Pancreas (tissue), 10 donors: ENCODE results near the gene PPP1R8. TPM values are rescaled to one million over a fixed set of nuclear protein-coding genes. Genes with fewer than 3 reads are reported as not detected.

Experiments
- ATAC-seq, 4 donors: fragments of 200-7000 bp; cut with Tn5 transposase; one replicate each; pipeline versions ENCODE4 v1.8.0 to v1.9.1; 2020; ENCODE audit warnings: mild to moderate bottlenecking in 4 of 4, moderate library complexity in 4 of 4
- DNase-seq, 6 donors: peaks; one replicate each; pipeline ENCODE4 v3.0.0-alpha.2; 2020
- FAIRE-seq: peaks from 2 replicates; lab custom pipeline; 2012; peaks lifted over from hg19 to GRCh38; lab: Jason Lieb, UNC
- H3K27ac ChIP-seq, 4 donors: fragments of 200-600 bp; sonication (generic); 1 replicate in 3 of 4; 2 replicates in 1 of 4; pipeline versions ENCODE4 v1.5.0 to v1.8.0; 2020
- H3K27me3 ChIP-seq, 4 donors: fragments of 200-600 bp; one replicate each; pipeline ENCODE4 v1.8.0; 2021
- H3K36me3 ChIP-seq, 3 donors: fragments of 200-600 bp; sonication (generic) in 1 of 3; one replicate each; pipeline versions ENCODE4 v1.5.0 to v1.8.0; 2020 to 2021
- H3K4me1 ChIP-seq, 3 donors: fragments of 200-600 bp; one replicate each; pipeline ENCODE4 v1.8.0; 2021
- H3K4me3 ChIP-seq, 4 donors: fragments of 200-600 bp; sonication (generic) in 2 of 4; one replicate each; pipeline versions ENCODE4 v1.5.0 to v1.8.0; 2020 to 2021
- H3K9me3 ChIP-seq, 4 donors: fragments of 200-600 bp; one replicate each; pipeline ENCODE4 v1.8.0; 2021
- CTCF ChIP-seq, 4 donors: fragments of 200-600 bp; sonication (generic) in 3 of 4; IDR thresholded peaks; one replicate each; pipeline versions ENCODE4 v1.5.0 to v1.8.0; 2021; ENCODE audit warnings: antibody characterized with exemption in 4 of 4
- WGBS, 2 donors: extraction: QIAGEN DNeasy Blood & Tissue Kit; methylation state at CpG; one replicate each; pipeline ENCODE4 v1.1.7; 2013; 5-methylcytosine and 5-hydroxymethylcytosine counted together
- intact Hi-C, 3 donors: fragments of 100-400 bp; cut with DNase I; formaldehyde crosslinking; loops; one replicate each; pipeline versions ENCODE4 v1.11.1 to v1.14.2; 2022
- polyA plus RNA-seq, 2 donors: library from polyadenylated mRNA; stranded (reverse); fragments of 200-250 nt; gene quantifications; one replicate each; pipeline ENCODE4 v1.2.3, GENCODE V29; 2013
- total RNA-seq, 6 donors: library from RNA; stranded (reverse); fragmentation: NEBNext Ultra II Directional in 4 of 6; extraction: Animal tissue kit (Norgen Biotek cat#: 25700) in 4 of 6; gene quantifications; one replicate each; pipeline versions ENCODE4 v1.2.1 to v1.2.4, GENCODE V29; 2021 to 2023
- donor health status: healthy with polysubstance abuse.
- donor health status: DM: no; HTN: no; CAD: no; lungs with moderate emphysema.
- donor health status: DM: no; HTN: no; CAD: no.
- donor health status: control.
- donor health status: control.
- donor health status: Bipolar disorder and iron deficiency.
- donor health status: DM: yes; HTN: yes; CAD: no.
- donor health status: DM: no; HTN: no; CAD: no.
- donor health status: DM: no; HTN: no; CAD: no.
- donor health status: DM: yes; HTN: yes; CAD: no.

PPP1R8 gene
- total RNA-seq (10 to 100 TPM in 4 of 6 donors, 1 to 10 TPM in 2; 8.1 to 16.6 (median 11.7) TPM), polyA plus RNA-seq (10 to 100 TPM in 1 of 2 donors, 1 to 10 TPM in 1; 9.9 to 17.4 TPM)

- ATAC-seq (peak; percentile 100), FAIRE-seq (no peak), DNase-seq (peak; percentile 91 to 96 (median 92))
- intact Hi-C loops: no loop called here
- WGBS, 2 donors: 0% methylated on average over 60 of the region's 60 CpGs
- peak within 1 kb of the TSS; percentile 63 to 87 (median 83) for H3K27ac ChIP-seq
- peaks cover 8 to 12% (median 8%) of the 10 kb centered on the region in 3 donors for H3K4me1 ChIP-seq
- H3K27me3 ChIP-seq: no peaks in the 10 kb centered on the region
- peaks cover 0 to 9% (median 0%) of the 10 kb centered on the region in 3 donors for H3K36me3 ChIP-seq
- H3K9me3 ChIP-seq: no peaks in the 10 kb centered on the region
- H3K4me3 ChIP-seq: peak within 1 kb of the TSS; percentile 63 to 97 (median 83)
- TF ChIP-seq CTCF (IDR thresholded peaks at IDR 0.05): no peak
These were observed at the start of gene PPP1R8 for GRCh38 chr1:27830621-27831440. PPP1R8 (plus strand) TSS chr1:27830782; CDS start chr1:27830836, 54 bp downstream.

GRCh38 chr1:27782950-27783349, 47.6 kb upstream of the PPP1R8 start:
- no peak for TF ChIP-seq CTCF (IDR thresholded peaks at IDR 0.05)
- H3K36me3 ChIP-seq: no peaks in the 10 kb centered on the region
- H3K27me3 ChIP-seq: no peaks in the 10 kb centered on the region
- FAIRE-seq: no peak
- WGBS, 2 donors: 92 to 96% methylated on average over 3 of the region's 3 CpGs
- no peak for DNase-seq
- peaks cover 7 to 17% (median 12%) of the 10 kb centered on the region in 3 donors for H3K4me1 ChIP-seq
- no peak for ATAC-seq
- no peak overlapping the region for H3K27ac ChIP-seq
- H3K9me3 ChIP-seq: no peaks in the 10 kb centered on the region
- no peak overlapping the region for H3K4me3 ChIP-seq
- intact Hi-C loops: no loop called here

- Histone ChIP-seq H3K36me3 (no peaks in the 10 kb centered on the region), H3K27ac (no peak overlapping the region), H3K9me3 (no peaks in the 10 kb centered on the region), H3K4me3 (no peak overlapping the region), H3K4me1 (peaks cover 7 to 31% (median 12%) of the 10 kb centered on the region in 3 donors), H3K27me3 (no peaks in the 10 kb centered on the region)
- WGBS, 2 donors: 94 to 96% methylated on average over 1 of the region's 1 CpG
- FAIRE-seq (no peak), DNase-seq (no peak), ATAC-seq (no peak)
- no peak for TF ChIP-seq CTCF (IDR thresholded peaks at IDR 0.05)
- intact Hi-C loops: no loop called here
These were observed 45.9 kb upstream of the PPP1R8 start for GRCh38 chr1:27784700-27785099.

GRCh38 chr1:27785781-27786455, 44.7 kb upstream of the PPP1R8 start:
- intact Hi-C loops: no loop called here
- Histone ChIP-seq H3K4me3 (no peak overlapping the region), H3K9me3 (no peaks in the 10 kb centered on the region), H3K27ac (peak overlapping the region in 3 of 4 donors; percentile 20 to 55 (median 36)), H3K4me1 (peaks cover 7 to 31% (median 12%) of the 10 kb centered on the region in 3 donors), H3K36me3 (peaks cover 0 to 7% (median 0%) of the 10 kb centered on the region in 3 donors), H3K27me3 (no peaks in the 10 kb centered on the region)
- ATAC-seq (peak; percentile 75 to 92 (median 82)), FAIRE-seq (no peak), DNase-seq (peak in 1 of 6 donors; percentile 13)
- TF ChIP-seq CTCF (IDR thresholded peaks at IDR 0.05): no peak
